SK-N-SH (cell line): Measurements from ENCODE around the gene PYGO2. TPM values are rescaled to one million over a fixed set of nuclear protein-coding genes. Genes with fewer than 3 reads are reported as not detected.
A peak's percentile ranks its signal among the peaks of the same experiment; 100 is the strongest.

Experiments used
- CTCF ChIA-PET: fragments of 300-600, 350-600 bp; formaldehyde crosslinking; extraction: SDS; loops from one replicate; lab custom pipeline; 2021; lab: Yijun Ruan, JAX
- POLR2A ChIA-PET: fragments of 350-600 bp; sonication (Branson Sonifier 250); formaldehyde crosslinking; extraction: SDS; loops from one replicate; lab custom pipeline; 2020; ENCODE audit warnings: antibody characterized with exemption, inconsistent platforms; lab: Yijun Ruan, JAX
- DNase-seq: peaks from one replicate; pipeline ENCODE4 v3.0.0; 2012
- H2AFZ ChIP-seq: fragments of 200-600 bp; sonication (generic); 2 replicates; pipeline ENCODE4 v1.8.1; 2016; ENCODE audit warnings: antibody characterized with exemption, mild to moderate bottlenecking, low read depth
- H3F3A ChIP-seq: fragments of 200-600 bp; sonication (generic); replicated peaks from 2 replicates; pipeline ENCODE3; 2016; ENCODE audit warnings: antibody characterized with exemption, mild to moderate bottlenecking; ENCODE audit not compliant: insufficient read depth
- H3K27ac ChIP-seq, 2 experiments: fragments of 200-500 bp in 1 of 2; fragments of 200-600 bp in 1 of 2; sonication (Bioruptor generic) in 1 of 2; sonication (generic), shearing (Covaris generic) in 1 of 2; 2 replicates each; pipeline versions ENCODE4 v1.5.1 to v1.6.1; 2014 to 2016; ENCODE audit warnings: low read depth in 2 of 2, inconsistent platforms in 1 of 2, low read length in 1 of 2, mild to moderate bottlenecking in 1 of 2, mixed read lengths in 1 of 2
- H3K27me3 ChIP-seq: fragments of 200-600 bp; sonication (generic), shearing (Covaris generic); 2 replicates; pipeline ENCODE4 v1.6.1; 2016; ENCODE audit warnings: mixed run types; ENCODE audit not compliant: insufficient read depth
- H3K36me3 ChIP-seq, 2 experiments: fragments of 200-500 bp in 1 of 2; fragments of 200-600 bp in 1 of 2; sonication (Bioruptor generic) in 1 of 2; sonication (generic) in 1 of 2; replicated peaks in 1 of 2; 2 replicates each; pipeline versions ENCODE3 to v1.5.1; 2014 to 2016; ENCODE audit warnings: low read length in 1 of 2, mild to moderate bottlenecking in 1 of 2; ENCODE audit not compliant: insufficient read depth in 2 of 2, control insufficient read depth in 1 of 2
- H3K4me1 ChIP-seq, 2 experiments: fragments of 200-500 bp in 1 of 2; fragments of 200-600 bp in 1 of 2; sonication (Bioruptor generic) in 1 of 2; sonication (generic), shearing (Covaris generic) in 1 of 2; 2 replicates each; pipeline versions ENCODE4 v1.5.1 to v1.6.1; 2014 to 2016; ENCODE audit warnings: low read depth in 1 of 2, low read length in 1 of 2, mixed run types in 1 of 2; ENCODE audit not compliant: insufficient read depth in 2 of 2, control insufficient read depth in 1 of 2
- H3K4me2 ChIP-seq: fragments of 200-600 bp; sonication (generic), shearing (Covaris generic); 2 replicates; pipeline ENCODE4 v1.6.1; 2017; ENCODE audit warnings: mixed run types
- H3K4me3 ChIP-seq, 2 experiments: fragments of 200-500 bp in 1 of 2; fragments of 200-600 bp in 1 of 2; sonication (Bioruptor generic) in 1 of 2; sonication (generic), shearing (Covaris generic) in 1 of 2; 2 replicates each; pipeline versions ENCODE4 v1.5.1 to v1.8.1; 2014 to 2016; ENCODE audit warnings: low read depth in 2 of 2, inconsistent platforms in 1 of 2, low read length in 1 of 2, mild to moderate bottlenecking in 1 of 2, mixed read lengths in 1 of 2, moderate library complexity in 1 of 2
- H3K79me2 ChIP-seq: fragments of 200-600 bp; sonication (generic); 2 replicates; pipeline ENCODE4 v1.8.1; 2017; ENCODE audit warnings: mild to moderate bottlenecking; ENCODE audit not compliant: insufficient read depth
- H3K9ac ChIP-seq: fragments of 200-600 bp; sonication (generic); 2 replicates; pipeline ENCODE4 v1.6.1; 2017; ENCODE audit warnings: mixed run types
- H3K9me2 ChIP-seq: fragments of 200-600 bp; sonication (generic); 2 replicates; pipeline ENCODE4 v1.6.1; 2017; ENCODE audit warnings: mixed run types
- H3K9me3 ChIP-seq: fragments of 200-600 bp; sonication (generic); 2 replicates; pipeline ENCODE4 v1.6.1; 2017; ENCODE audit warnings: mixed run types, mild to moderate bottlenecking, moderate library complexity
- H4K20me1 ChIP-seq: fragments of 200-600 bp; sonication (generic); 2 replicates; pipeline ENCODE4 v1.6.1; 2017; ENCODE audit warnings: mild to moderate bottlenecking, mixed run types; ENCODE audit not compliant: insufficient read depth
- CHD2 ChIP-seq: fragments of 150-350 bp; IDR thresholded peaks from 2 replicates; pipeline ENCODE4 v1.6.1; 2018; ENCODE audit warnings: low read length; ENCODE audit not compliant: partially characterized antibody
- EP300 ChIP-seq, 2 experiments: IDR thresholded peaks; 2 replicates each; pipeline versions ENCODE4 v1.4.0 to v1.6.1; 2012; ENCODE audit warnings: borderline replicate concordance in 1 of 2, low read depth in 1 of 2, low read length in 1 of 2
- EZH2phosphoT487 ChIP-seq: fragments of 200-600 bp; sonication (generic); IDR thresholded peaks from 2 replicates; pipeline ENCODE4 v1.6.1; 2017; ENCODE audit warnings: low read depth, mixed run types, mild to moderate bottlenecking, antibody characterized with exemption, moderate library complexity, borderline replicate concordance
- FOXJ3 ChIP-seq: sonication (generic); formaldehyde crosslinking; IDR thresholded peaks from 2 replicates; pipeline ENCODE4 v1.5.1; 2020; ENCODE audit warnings: mild to moderate bottlenecking, missing genetic modification reagents
- GABPA ChIP-seq: IDR thresholded peaks from 2 replicates; pipeline ENCODE4 v1.4.0; 2012; ENCODE audit warnings: low read depth, mild to moderate bottlenecking
- JUND ChIP-seq: IDR thresholded peaks from 2 replicates; pipeline ENCODE4 v1.4.0; 2012
- MXI1 ChIP-seq: IDR thresholded peaks from 2 replicates; pipeline ENCODE4 v1.6.1; 2012; ENCODE audit warnings: mild to moderate bottlenecking, low read depth, low read length, improper control_type of control experiment
- NRF1 ChIP-seq: IDR thresholded peaks from 2 replicates; pipeline ENCODE4 v1.6.1; 2012; ENCODE audit warnings: low read depth, mild to moderate bottlenecking, low read length
- POLR2AphosphoS5 ChIP-seq: IDR thresholded peaks from 2 replicates; pipeline ENCODE4 v1.6.1; 2012; ENCODE audit warnings: low read depth, low read length
- RCOR1 ChIP-seq: fragments of 150-350 bp; IDR thresholded peaks from 2 replicates; pipeline ENCODE4 v1.6.1; 2017; ENCODE audit warnings: antibody characterized with exemption, low read length
- RFX5 ChIP-seq: IDR thresholded peaks from 2 replicates; pipeline ENCODE4 v1.6.1; 2012; ENCODE audit warnings: mild to moderate bottlenecking, improper control_type of control experiment, low read length
- TAF1 ChIP-seq: IDR thresholded peaks from 2 replicates; pipeline ENCODE4 v1.6.1; 2012; ENCODE audit warnings: low read depth, mild to moderate bottlenecking, low read length, moderate library complexity, borderline replicate concordance
- TEAD4 ChIP-seq: IDR thresholded peaks from 2 replicates; pipeline ENCODE4 v1.4.0; 2012; ENCODE audit warnings: mild to moderate bottlenecking, borderline replicate concordance; ENCODE audit not compliant: insufficient read depth
- YY1 ChIP-seq: IDR thresholded peaks from 2 replicates; pipeline ENCODE4 v1.4.0; 2012; ENCODE audit warnings: low read depth, mild to moderate bottlenecking
- WGBS: methylation state at CpG from one replicate; pipeline ENCODE4 v1.1.6; 2017; ENCODE audit warnings: low lambda C conversion rate; 5-methylcytosine and 5-hydroxymethylcytosine counted together
- polyA plus RNA-seq, 3 experiments: library from polyadenylated mRNA; depleted of rRNA; stranded (reverse); fragments of >200 nt; gene quantifications; 2 replicates each; pipeline ENCODE4 v1.2.3, GENCODE V29; 2012
- TF ChIP-seq, protein P1 (sequence below): fragments of 200-600 bp; sonication (generic); IDR thresholded peaks from 2 replicates; pipeline ENCODE4 v1.6.1; 2017; ENCODE audit warnings: antibody characterized with exemption, mild to moderate bottlenecking, moderate library complexity
- TF ChIP-seq, protein P2 (sequence below): IDR thresholded peaks from 2 replicates; pipeline ENCODE4; 2012
- TF ChIP-seq, protein P3 (sequence below): IDR thresholded peaks from 2 replicates; pipeline ENCODE4 v1.6.1; 2012; ENCODE audit warnings: mild to moderate bottlenecking, low read depth, low read length, moderate library complexity
- TF ChIP-seq, protein P4 (sequence below): IDR thresholded peaks from 2 replicates; pipeline ENCODE4 v1.4.0; 2012; ENCODE audit warnings: low read depth
- TF ChIP-seq, protein P5 (sequence below): IDR thresholded peaks from 2 replicates; pipeline ENCODE4 v1.4.0; 2012; ENCODE audit warnings: low read depth, borderline replicate concordance

PYGO2 gene
- polyA plus RNA-seq, 1 of the 3 experiments (the other 2 are of a cell fraction): 23.3 TPM

DNA sequence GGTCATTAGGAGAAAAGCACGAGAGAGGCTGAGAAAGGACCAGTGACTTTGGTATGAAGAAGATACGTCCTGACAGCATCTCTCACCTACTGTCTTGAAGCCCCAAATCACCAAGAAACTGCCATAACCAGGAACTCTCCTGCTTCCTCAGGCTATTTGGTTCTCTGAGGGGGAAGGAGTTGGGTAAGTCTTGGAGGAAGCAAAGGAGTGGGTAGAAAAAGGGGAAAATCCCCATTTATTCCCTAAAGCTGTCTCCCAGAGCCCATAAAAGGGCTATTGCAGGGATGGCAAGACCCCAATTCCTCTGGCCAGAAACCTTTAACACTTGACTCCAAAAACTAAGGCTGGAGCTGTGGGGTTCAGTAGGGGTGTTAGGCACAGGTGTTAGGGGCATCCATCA is 3.5 kb downstream of the PYGO2 start:
- DNase-seq: no peak
- Histone ChIP-seq H3K9ac (no peak overlapping the region), H4K20me1 (no peaks in the 10 kb centered on the region), H3K9me2 (no peaks in the 10 kb centered on the region), H3K27ac (0 out of 4 replicates have a peak overlapping the region, but pooled peaks of 1 of the 2 experiments have one; percentile 5), H3K79me2 (peaks cover 22% of the 10 kb centered on the region), H3K4me3 (no peak overlapping the region), H3K4me2 (no peak overlapping the region), H2AFZ (no peak overlapping the region), H3F3A (peaks cover 15% of the 10 kb centered on the region), H3K9me3 (no peaks in the 10 kb centered on the region), H3K27me3 (no peaks in the 10 kb centered on the region), H3K4me1 (peaks cover 2 to 51% of the 10 kb centered on the region in 2 experiments; a peak in 3 of 4 replicates), H3K36me3 (peaks cover 0 to 29% of the 10 kb centered on the region in 2 experiments)
- ChIA-PET POLR2A (no interaction called here), CTCF (interaction anchor here (1.7 to 37.5 kb wide), 2 partner anchors 40 to 103 kb away, joined by 4 to 640 read pairs; partner anchors contain the start of genes LENEP and ZBTB7B)
- WGBS: 96% methylated on average over 2 of the region's 2 CpGs
- TF ChIP-seq, protein P1, sequence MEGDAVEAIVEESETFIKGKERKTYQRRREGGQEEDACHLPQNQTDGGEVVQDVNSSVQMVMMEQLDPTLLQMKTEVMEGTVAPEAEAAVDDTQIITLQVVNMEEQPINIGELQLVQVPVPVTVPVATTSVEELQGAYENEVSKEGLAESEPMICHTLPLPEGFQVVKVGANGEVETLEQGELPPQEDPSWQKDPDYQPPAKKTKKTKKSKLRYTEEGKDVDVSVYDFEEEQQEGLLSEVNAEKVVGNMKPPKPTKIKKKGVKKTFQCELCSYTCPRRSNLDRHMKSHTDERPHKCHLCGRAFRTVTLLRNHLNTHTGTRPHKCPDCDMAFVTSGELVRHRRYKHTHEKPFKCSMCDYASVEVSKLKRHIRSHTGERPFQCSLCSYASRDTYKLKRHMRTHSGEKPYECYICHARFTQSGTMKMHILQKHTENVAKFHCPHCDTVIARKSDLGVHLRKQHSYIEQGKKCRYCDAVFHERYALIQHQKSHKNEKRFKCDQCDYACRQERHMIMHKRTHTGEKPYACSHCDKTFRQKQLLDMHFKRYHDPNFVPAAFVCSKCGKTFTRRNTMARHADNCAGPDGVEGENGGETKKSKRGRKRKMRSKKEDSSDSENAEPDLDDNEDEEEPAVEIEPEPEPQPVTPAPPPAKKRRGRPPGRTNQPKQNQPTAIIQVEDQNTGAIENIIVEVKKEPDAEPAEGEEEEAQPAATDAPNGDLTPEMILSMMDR: no peak
- no peak for TF ChIP-seq TEAD4

DNA sequence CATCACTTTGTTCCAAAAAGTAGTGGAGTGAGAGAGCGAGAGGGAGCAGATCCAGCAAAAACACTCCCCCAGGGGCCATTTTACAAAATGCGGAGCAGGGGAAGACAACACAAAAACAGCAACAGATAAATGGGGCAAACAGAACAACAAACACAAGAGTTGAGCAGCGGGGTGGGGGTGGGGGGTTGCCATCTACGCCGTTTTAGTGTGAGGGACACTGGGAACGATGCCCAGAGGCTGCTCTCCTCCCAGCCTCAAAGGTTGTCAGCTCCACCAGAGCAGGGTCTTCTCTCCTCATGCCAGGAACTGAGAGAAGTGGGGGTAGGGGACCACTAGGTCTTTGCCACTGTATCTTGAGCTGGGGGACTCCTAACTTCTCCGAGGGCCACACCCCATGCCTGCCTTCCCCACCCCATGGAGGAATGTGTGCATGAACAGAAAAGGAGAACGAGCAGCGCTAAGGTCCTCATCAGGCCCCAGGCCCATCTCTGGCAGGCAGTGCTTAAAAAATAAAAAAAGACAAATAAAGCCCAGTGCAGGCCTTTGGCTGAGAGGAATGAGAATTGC is 4.4 kb downstream of the PYGO2 start:
- H3K4me3 ChIP-seq: no peak overlapping the region
- no peaks in the 10 kb centered on the region for H3K27me3 ChIP-seq
- POLR2A ChIA-PET: interaction anchor here (0.7 to 3.0 kb wide), 2 partner anchors 13 to 46 kb away, joined by 3 to 16 read pairs; partner anchors contain the start of gene SHC1
- peaks cover 15% of the 10 kb centered on the region for H3F3A ChIP-seq
- peaks cover 22% of the 10 kb centered on the region for H3K79me2 ChIP-seq
- WGBS: 77% methylated on average over 9 of the region's 9 CpGs
- H3K9me3 ChIP-seq: no peaks in the 10 kb centered on the region
- no peak for DNase-seq
- CTCF ChIA-PET: interaction anchor here (0.8 to 37.5 kb wide), 6 partner anchors 18 to 402 kb away, joined by 3 to 640 read pairs (median 7); partner anchors contain the start of genes LENEP and ZBTB7B
- H3K27ac ChIP-seq: peak overlapping the region in 1 of 2 experiments; percentile 91; a peak in 1 of 4 replicates
- no peaks in the 10 kb centered on the region for H3K9me2 ChIP-seq
- peaks cover 0 to 21% of the 10 kb centered on the region in 2 experiments for H3K36me3 ChIP-seq
- H3K9ac ChIP-seq: no peak overlapping the region
- no peaks in the 10 kb centered on the region for H4K20me1 ChIP-seq
- H2AFZ ChIP-seq: no peak overlapping the region
- peak overlapping the region; percentile 87 for H3K4me2 ChIP-seq
- H3K4me1 ChIP-seq: peaks cover 0 to 51% of the 10 kb centered on the region in 2 experiments; a peak in 3 of 4 replicates
- no peak for TF ChIP-seq CHD2
- TF ChIP-seq, protein P2, sequence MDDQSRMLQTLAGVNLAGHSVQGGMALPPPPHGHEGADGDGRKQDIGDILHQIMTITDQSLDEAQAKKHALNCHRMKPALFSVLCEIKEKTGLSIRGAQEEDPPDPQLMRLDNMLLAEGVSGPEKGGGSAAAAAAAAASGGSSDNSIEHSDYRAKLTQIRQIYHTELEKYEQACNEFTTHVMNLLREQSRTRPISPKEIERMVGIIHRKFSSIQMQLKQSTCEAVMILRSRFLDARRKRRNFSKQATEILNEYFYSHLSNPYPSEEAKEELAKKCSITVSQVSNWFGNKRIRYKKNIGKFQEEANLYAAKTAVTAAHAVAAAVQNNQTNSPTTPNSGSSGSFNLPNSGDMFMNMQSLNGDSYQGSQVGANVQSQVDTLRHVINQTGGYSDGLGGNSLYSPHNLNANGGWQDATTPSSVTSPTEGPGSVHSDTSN: no peak
- TF ChIP-seq FOXJ3 (CRISPR knock-in tag): no peak
- no peak for TF ChIP-seq RCOR1
- TF ChIP-seq EP300 (IDR thresholded peaks at IDR 0.05; ENCODE audit: borderline replicate concordance in 1 of 2, low read depth in 1 of 2, low read length in 1 of 2): no peak
- TF ChIP-seq, protein P3, sequence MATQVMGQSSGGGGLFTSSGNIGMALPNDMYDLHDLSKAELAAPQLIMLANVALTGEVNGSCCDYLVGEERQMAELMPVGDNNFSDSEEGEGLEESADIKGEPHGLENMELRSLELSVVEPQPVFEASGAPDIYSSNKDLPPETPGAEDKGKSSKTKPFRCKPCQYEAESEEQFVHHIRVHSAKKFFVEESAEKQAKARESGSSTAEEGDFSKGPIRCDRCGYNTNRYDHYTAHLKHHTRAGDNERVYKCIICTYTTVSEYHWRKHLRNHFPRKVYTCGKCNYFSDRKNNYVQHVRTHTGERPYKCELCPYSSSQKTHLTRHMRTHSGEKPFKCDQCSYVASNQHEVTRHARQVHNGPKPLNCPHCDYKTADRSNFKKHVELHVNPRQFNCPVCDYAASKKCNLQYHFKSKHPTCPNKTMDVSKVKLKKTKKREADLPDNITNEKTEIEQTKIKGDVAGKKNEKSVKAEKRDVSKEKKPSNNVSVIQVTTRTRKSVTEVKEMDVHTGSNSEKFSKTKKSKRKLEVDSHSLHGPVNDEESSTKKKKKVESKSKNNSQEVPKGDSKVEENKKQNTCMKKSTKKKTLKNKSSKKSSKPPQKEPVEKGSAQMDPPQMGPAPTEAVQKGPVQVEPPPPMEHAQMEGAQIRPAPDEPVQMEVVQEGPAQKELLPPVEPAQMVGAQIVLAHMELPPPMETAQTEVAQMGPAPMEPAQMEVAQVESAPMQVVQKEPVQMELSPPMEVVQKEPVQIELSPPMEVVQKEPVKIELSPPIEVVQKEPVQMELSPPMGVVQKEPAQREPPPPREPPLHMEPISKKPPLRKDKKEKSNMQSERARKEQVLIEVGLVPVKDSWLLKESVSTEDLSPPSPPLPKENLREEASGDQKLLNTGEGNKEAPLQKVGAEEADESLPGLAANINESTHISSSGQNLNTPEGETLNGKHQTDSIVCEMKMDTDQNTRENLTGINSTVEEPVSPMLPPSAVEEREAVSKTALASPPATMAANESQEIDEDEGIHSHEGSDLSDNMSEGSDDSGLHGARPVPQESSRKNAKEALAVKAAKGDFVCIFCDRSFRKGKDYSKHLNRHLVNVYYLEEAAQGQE: no peak
- TF ChIP-seq, protein P4, sequence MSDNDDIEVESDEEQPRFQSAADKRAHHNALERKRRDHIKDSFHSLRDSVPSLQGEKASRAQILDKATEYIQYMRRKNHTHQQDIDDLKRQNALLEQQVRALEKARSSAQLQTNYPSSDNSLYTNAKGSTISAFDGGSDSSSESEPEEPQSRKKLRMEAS: no peak
- no peak for TF ChIP-seq RFX5
- no peak for TF ChIP-seq NRF1
- no peak for TF ChIP-seq TAF1
- TF ChIP-seq GABPA: no peak
- TF ChIP-seq, protein P5, sequence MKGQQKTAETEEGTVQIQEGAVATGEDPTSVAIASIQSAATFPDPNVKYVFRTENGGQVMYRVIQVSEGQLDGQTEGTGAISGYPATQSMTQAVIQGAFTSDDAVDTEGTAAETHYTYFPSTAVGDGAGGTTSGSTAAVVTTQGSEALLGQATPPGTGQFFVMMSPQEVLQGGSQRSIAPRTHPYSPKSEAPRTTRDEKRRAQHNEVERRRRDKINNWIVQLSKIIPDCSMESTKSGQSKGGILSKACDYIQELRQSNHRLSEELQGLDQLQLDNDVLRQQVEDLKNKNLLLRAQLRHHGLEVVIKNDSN: no peak
- no peak for TF ChIP-seq JUND
- TF ChIP-seq MXI1: no peak
- no peak for TF ChIP-seq POLR2AphosphoS5
- TF ChIP-seq YY1: no peak
- TF ChIP-seq EZH2phosphoT487: no peak
